Activated CD8-positive, alpha-beta memory T cell treated with anti-CD3 and anti-CD28 coated beads for 4 hours (primary cell): ENCODE measurements around the gene RAB12.
"Not testable (repeated sequence)": the region's sequence is repeated elsewhere in the genome, so short reads cannot be mapped to it uniquely, and the experiment has no call there.

Experiments used
- DNase-seq, 2 donors: peaks; one replicate each; pipeline ENCODE4 v3.0.0-alpha.2; 2020; ENCODE audit warnings: low read depth in 2 of 2

Gene RAB12

DNA sequence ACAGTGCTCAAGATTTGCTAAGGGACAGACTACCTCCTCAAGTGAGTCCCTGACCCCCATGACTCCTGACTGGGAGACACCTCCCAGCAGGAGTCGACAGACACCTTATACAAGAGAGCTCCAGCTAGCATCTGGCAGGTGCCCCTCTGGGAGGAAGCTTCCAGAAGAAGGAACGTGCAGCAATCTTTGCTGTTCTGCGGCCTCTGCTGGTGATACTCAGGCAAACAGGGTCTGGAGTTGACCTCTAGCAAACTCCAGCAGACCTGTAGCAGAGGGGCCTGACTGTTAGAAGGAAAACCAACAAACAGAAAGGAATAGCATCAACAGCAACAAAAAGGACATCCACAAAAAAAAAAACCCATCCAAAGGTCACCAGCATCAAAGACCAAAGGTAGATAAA is 38.1 kb downstream of the RAB12 start:
- DNase-seq, result not testable (repeated sequence)

DNA sequence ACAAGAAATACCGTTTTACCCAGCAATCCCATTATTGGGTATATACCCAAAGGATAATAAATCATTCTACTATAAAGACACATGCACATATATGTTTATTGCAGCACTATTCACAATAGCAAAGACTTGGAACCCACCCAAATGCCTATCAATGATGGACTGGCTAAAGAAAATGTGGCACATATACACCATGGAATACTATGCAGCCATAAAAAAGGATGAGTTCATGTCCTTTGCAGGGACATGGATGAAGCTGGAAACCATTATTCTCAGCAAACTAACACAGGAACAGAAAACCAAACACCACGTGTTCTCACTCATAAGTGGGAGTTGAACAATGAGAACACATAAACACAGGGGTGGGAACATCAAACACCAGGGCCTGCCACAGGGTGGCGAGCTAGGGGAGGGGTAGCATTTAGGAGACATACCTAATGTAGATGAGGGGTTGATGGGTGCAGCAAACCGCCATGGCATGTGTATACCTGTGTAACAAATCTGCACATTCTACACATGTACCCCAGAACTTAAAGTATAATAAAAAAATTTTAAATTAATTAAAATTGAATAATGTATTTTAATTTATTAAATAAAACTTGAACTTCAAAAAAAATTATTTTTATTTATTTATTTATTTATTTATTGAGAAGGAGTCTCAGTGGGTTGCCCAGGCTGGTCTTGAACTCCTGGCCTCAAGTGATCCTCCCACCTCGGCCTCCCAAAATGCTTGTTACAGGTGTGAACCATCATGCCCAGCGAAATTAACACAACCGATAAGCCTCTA is 42.4 kb downstream of the RAB12 start:
- not testable (repeated sequence) for DNase-seq

DNA sequence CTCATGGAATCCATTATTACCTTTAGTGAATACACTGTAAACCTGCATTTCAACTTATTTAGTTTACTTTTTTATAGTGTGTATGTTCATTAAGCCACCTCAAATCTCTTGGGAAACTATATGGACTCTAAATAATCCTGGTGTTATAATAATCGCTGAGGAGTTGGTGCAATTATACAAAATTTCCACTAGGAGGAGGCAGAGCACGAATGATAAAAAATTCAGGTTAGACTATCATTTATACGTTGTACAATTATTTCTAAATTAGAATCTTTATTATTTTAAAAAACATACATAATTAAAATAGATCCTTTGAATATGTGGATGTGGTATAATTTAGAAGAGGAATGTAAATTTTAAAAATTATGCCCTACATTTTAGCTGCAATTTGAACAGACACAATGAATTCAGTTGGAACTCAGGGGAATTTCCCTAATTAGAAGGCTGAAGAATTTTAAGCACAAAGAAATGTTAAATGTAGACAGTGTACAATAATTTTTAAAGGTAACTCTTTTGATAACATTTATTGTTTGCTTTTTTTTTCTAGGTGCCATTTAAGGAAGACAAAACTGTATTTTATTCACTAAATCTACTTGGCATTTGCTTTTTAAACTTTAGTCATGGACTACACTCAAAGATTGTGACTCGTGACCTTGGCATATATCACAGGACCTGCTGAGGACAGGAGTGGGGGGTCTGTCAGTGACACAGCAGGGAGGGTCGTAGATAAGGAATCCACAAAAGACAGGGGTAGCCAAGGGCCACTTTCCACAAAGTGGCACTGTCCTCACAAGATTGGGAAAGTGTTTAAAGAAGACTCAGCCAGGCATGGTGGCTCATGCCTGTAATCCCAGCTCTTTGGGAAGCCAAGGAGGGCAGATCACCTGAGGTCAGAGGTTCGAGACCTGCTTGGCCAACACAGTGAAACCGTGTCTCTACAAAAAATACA is 45.5 kb downstream of the RAB12 start:
- no peak for DNase-seq

DNA sequence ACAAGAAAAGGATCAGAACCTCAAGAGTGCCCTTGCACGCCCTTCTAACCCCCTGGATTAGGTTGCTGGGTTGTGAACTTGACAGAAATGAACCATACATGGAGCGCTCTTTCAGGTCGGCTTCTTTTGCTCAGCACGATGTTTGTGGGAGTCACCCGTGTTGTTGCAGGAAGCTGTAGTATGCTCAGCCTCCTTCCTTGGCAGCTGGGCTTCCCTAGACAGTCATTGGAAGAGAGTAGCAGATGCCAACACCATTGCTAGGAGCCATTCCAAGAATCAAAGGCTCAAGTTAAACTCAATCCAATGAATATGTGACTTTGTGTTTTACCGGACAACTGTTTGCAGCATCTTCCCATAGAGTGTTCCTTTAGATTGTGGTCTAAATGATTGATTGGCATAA is 47.0 kb downstream of the RAB12 start:
- no peak for DNase-seq

DNA sequence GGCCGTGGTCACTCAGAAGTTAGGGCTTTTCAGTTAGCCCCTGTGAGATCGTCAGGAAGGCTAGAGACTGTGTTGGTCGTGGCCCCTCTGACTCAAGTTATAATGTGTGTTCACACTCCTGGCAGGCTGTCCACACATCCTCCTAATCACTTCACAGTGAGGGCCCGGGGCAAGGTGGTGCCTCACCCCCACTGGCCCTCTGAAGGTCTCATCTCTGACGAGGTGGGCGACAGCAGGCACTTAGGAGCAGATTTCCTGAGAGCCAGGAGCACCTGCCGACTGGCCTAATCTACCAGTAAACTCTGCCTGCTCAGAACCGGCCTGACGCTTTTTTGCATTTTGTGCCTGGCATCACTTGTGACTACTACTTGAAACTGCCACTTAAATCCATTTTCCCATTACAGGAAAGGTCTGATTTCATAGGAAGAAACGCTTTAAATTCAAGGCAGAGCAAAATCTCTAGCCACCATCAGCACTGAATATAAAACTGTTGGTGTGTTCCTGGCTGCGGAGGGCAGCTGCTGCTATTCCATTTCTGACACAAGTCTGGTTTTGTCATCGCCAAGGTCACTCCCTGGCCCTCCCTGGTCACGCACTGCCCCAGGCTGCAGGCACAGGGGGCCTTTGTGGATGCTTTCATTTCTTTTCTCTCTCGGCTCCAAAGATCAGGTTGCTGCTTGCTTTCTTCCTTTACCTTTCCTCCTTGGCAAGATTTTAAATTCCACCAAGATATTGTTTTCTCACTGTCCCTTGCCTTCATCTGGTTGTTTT is 48.0 kb downstream of the RAB12 start:
- no peak for DNase-seq

DNA sequence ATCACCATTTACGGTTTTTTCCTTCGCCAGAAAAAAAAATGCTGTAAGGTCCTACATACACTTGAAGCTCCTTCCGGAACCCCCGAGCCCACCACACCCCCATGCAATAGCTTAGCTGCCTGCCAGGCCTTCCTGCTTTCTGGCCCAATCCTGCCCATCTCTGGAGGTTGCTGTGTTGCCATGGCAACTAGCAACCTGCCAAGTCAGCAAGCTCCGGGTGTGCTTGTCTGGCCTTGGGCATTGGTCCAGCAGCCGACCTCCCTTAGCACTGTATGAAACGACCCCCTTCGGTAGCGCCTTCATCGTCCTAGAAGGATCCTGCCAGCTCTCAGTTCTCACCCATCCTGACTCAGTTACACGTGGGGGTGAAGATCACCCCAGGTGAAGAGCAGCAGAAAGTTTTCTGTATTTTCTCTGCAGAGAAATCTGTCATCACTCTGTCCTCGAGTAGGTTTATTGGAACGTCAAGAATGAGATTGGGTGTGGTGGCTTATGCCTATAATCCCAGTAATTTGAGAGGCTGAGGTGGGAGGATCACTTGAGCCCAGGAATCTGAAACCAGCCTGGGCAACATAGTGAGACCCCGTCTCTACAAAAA is 48.7 kb downstream of the RAB12 start:
- DNase-seq, result no peak

DNA sequence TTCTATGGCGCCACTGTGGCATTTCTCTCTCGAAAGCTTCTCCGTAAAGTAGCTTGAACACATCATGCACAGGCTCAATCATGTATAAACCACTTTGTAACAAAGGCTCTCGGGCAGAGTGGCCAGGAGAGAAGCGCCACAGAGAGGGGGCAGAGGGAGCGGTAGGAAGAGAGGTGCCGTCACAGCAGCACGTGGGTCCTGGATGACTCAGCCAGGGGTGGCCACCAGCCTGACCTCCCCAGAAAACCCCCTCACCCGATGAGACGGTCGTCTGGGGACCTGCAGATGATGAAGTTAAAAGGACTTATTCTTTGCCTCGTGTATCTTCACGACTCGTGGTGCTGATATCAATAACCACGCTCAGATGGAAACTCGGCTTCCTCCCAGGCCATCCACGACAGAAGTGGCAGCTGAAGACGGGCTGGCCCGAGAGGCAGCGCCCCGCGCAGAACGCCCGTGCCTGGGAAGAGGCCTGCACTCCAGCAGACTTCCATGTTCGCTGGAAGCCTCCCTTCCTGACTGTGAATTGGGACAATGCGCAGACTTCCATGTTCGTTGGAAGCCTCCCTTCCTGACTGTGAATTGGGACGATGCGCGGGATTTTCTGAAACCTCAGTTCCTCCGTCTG is 49.7 kb downstream of the RAB12 start:
- no peak for DNase-seq

DNA sequence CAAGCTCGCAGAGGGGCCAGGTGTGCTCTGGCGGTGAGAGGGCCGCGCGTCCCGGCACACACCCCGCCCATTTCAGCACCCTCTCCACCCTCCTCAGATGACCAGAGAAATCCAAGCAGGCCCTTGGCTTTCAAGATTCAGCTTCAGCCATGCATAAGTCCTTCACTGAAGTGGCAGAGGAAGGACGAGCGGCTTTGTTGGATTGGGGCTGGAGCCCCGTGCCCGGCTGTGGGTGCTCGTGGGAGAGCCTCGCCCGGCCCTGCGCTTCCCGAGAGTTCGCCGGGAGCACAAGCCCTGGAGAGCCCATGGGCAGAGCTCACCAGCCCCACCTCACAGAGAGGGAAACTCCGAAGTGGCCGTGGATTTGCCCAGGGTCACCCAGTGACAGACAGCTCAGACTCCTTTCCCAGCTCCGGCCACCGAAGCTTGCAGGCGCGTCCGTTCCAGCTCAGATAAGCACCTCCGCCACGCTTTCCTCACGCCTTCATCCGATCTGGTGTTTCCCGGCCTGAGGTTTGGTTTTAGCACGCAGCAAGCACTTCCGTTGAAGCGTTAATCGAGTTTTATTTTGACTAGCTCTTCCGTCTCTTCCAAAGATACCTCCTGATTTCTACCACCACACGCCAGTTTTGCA is 50.5 kb downstream of the RAB12 start:
- DNase-seq, result no peak

DNA sequence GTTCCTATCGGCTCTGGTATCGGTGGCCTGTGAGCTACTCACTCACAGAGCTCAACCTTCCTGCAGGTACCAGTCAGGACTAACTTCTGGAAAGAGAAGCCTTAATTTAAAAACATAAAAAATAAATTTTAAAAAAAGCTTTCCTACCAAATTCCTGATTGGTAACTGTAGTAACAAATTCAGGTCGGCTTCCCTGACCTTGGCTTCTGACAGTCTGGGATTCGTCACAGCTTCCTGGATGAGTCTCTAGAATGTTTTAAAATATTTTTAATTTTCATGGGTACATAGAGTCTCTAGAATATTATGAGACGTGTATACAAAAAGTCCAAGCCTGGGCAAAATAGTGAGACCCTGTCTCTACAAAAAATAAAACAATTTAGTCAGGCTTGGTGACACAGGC is 51.1 kb downstream of the RAB12 start:
- no peak for DNase-seq

DNA sequence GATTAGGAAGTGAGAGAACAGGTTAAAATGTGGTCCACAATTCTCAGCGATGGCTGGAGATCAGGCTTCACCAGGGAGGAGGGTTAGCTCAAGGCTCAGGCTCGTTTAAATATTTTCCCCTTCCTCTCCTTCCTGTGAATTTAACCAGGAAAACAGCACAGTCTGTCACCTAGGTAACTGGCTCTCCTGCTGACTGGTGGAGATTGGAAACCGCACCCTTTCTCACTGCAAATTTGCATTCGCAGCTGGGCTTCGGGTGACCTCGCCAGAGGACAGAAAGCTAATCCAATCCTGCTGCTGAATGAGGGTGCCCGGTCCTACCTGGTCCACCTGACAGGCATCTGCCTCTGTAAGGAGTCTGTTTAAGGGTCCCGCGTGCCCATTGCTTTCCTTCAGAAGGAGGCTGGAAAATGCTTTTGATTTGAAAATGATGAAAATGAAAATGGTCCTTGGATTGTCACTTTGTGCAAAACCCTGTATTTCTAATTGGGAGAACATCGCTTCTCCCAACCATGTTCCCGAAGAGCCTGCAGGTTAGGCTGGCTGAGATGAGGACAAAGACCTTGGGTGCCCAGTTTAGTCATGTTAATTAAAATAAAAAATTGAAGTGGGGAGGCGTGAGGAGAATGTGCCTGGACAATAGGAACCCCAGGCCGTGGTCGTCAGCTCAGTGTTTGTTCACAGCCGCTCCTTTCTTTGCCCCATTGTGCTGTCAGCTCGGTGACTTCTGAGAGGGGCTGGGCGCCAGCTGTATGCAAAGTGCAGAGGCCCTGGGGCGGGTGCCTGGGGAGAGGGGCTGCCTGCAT is 52.7 kb downstream of the RAB12 start:
- no peak for DNase-seq

DNA sequence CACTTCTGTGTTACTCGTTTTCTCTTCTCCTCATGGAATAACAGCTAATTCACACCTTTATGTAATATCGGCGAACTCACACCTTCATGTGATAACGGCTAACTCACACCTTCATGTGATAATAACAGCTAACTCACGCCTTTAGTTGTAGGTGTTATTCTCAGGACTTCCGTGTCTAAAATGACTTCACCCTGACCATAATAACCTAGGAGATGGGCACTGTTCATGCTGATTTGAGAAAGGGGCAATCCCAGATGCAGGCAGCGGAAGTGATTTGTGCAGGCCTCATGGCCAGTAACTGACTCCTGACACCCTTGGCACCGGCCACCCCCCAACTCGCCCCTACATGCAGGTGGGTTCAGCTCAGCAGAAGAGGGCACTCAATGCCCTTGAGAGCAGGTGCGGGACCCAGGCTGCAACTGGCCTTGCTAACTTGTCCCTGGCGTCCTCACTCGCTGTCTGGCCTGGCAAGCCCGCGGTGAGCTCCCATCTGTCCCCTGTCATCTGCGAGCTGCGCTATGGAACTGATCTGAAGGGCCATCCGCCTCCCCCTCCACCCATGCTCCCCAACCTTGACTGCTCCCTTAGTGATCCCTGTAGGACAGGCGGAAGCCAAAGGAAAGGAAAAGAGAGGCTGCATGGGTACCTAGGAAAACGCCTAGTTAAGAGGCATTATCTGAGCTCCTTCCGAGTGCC is 53.5 kb downstream of the RAB12 start:
- no peak for DNase-seq

DNA sequence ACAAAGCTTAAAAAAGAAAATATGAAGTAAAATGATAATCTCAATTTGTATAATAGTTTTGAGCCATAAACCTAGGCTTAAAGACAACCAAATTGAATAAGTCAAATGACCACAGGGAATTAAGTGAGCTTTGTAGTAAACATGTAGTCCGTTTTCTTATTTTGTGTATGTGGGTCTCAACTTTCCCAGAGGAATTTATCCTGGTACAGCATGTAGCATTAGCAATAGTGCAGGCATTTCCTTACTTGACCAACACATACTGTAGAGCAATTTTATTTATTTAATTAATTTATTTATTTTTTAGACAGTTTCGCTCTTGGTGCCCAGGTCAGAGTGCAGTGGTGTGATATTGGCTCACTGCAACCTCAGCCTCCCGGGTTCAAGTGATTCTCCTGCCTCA is 58.6 kb downstream of the RAB12 start:
- DNase-seq, result no peak

DNA sequence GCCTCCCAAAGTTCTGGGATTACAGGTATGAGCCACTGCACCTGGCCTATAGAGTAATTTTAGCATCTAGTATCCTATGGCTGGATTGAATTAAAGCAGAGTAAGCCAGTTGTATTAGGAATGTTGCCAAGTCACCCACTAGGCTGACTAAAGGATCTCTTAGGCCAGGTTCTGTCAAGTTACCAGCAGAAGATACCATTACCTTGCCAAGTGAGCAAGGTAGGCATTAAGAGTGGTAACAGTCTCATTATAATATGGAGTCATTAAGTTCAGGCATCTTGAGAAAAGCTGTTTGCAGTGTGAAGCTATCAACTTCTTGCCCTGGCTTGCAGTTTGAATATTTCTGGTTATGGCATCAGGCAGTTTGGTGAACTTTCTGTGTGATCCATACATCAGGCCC is 59.1 kb downstream of the RAB12 start:
- no peak for DNase-seq

DNA sequence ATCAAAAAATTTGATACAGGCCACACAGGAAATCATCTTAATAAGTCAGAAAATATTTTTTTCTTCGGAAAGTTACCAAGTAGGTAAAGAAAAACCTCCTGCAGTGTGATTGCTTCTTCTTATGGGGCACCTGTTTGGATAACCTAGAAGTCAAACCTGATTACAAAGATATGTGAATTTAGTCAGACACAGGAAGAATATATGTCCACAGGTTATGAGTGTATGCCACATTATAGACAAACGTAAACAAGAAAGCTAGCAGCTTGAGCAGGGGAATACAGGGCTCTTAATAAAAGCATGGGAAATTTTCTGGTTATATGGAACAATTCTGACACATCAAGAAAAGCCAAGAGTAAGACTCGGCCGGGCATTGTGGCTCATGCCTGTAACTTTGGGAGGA is 60.3 kb downstream of the RAB12 start:
- no peak for DNase-seq

DNA sequence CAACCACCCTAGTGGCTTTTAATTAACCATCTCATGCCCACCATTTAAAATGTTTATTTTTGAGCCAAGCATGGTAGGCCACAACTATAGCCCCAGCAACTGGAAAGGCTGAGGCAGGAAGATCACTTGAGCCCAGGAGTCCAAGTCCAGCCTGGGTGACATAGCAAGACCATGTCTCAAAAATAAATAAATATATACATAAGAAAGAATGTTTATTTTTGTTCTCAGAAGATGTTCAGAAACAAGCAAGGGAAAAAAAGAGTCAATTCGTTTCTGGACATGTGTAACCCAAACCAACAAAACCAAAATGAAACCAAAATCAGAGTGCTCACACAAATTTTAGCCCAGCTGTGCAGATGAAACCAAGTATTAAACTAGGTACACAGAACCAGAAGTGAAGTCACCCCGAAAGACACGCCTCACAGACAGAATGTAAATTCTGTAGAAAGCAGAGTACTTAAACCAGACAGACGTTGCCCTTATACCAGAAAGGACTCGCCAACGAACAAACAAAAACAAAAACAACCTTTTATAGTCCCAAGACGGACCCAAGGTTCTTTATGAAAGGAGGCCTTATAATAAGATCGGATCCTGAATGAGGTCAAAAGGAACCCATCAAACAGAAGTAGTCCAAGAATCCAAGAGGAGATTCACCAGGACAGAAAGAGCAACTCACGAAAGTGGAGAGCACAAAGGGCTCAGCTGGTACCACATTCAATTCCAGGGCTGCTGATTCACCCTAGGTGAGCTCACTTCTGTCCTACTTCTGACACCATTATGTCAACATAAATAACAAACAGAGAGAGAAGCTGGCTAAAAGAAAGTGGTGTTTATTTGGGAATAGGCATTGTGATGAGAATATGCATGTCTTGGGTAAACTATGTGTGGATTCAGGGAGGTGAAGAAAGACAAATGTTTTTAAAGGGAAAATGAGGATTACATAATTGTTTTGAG is 64.3 kb downstream of the RAB12 start:
- no peak for DNase-seq

DNA sequence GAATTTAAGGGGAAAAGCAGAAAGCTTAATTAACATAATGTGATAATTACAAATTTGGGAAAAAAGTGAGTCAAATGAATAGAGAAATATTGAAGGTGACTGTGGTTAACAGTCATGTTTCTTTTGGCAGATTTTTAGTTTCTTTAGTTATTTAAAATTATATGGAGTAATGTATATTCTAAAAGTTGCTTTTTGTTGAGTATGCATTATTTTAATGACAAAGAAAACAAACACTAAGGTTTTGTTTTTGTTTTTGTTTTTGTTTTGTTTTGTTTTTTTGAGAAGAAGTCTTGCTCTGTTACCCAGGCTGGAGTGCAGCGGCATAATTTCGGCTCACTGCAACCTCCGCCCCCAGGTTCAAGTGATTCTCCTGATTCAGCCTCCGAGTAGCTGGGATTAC is 65.8 kb downstream of the RAB12 start:
- DNase-seq, result no peak

DNA sequence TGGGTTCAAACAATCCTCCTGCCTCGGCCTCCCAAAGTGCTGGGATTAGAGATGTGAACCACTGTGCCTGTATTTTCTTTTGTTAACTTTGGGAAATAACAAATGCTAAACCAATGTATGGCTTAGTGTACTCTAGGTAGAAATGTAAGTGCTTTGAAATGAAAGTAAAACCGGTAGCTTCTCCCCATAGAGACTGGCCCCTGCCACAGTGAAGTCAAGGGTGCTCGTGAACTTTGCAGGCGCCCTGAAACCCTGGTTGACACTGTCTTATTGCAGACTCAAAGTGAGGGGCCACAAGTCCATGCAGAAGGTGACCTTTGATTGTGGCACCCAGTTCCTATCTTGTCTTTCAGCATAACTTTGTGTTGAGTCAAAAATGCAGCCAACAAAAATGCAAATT is 72.0 kb downstream of the RAB12 start:
- DNase-seq, result no peak

DNA sequence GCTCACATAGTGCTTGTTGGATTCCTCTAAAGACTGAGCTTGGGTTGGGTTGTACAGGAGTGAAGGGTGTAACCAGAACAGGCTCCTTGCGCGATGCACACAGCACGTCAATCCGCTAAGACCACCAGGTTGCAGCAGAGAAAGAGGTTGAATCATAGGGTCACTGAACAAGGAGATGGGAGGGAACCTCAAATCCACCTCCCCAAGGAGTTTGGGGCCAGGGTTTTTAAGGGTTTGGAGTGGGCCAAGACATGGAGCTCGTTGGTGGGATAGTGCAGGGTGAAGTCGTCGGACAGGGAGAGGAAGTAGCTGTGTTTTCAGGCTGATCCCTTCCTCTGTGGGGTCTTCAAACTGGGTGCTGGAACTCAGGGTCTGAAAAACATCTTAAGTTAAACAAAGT is 75.3 kb downstream of the RAB12 start:
- DNase-seq, result no peak
